K562 (cell line): ENCODE data around the gene PYDC2. TPM values are rescaled to one million over a fixed set of nuclear protein-coding genes. Genes with fewer than 3 reads are reported as not detected.

ENCODE experiments used
- ATAC-seq: fragments of 200-7000 bp; cut with Tn5 transposase; 3 replicates; pipeline ENCODE4 v1.9.1; 2020; ENCODE audit warnings: moderate library complexity
- BruUV-seq: library from RNA; stranded (reverse); fragments of 400-500 nt; replicated peaks from 2 replicates; lab custom pipeline; 2021; lab: Mats Ljungman, UMichigan
- CTCF ChIA-PET: fragments of 300-600 bp; formaldehyde crosslinking; extraction: SDS; loops from one replicate; lab custom pipeline; 2021; ENCODE audit warnings: low intra/inter-chr PET ratio; lab: Yijun Ruan, JAX
- POLR2A ChIA-PET: fragments of 300-600, 350-650 bp; sonication (Branson Sonifier 250); formaldehyde crosslinking; extraction: SDS; loops from one replicate; lab custom pipeline; 2021; ENCODE audit warnings: antibody characterized with exemption, inconsistent platforms; lab: Yijun Ruan, JAX
- DNase-seq, 4 experiments: peaks; one replicate each; pipeline versions ENCODE4 v3.0.0 to v3.0.0-alpha.2; 2011 to 2018; ENCODE audit warnings: low spot score in 3 of 4, mixed read lengths in 3 of 4; ENCODE audit errors: extremely low read depth in 1 of 4
- FAIRE-seq: peaks from 2 replicates; lab custom pipeline; 2011; peaks lifted over from hg19 to GRCh38; lab: Jason Lieb, UNC
- H2AFZ ChIP-seq: 2 replicates; pipeline ENCODE4 v1.6.0; 2011; ENCODE audit warnings: low read depth, low read length, control low read depth, inconsistent platforms
- H3K27ac ChIP-seq: fragments of 200-600 bp; 3 replicates; pipeline ENCODE4 v1.8.0; 2011; ENCODE audit warnings: low read depth, mild to moderate bottlenecking, control low read depth, inconsistent platforms, low read length, moderate library complexity, mixed read lengths; ENCODE audit errors: extremely low read depth
- H3K27me3 ChIP-seq, 2 experiments: fragments of 300-600 bp in 1 of 2; 2 replicates in 1 of 2; 3 replicates in 1 of 2; pipeline versions ENCODE4 v1.6.0 to v1.8.0; 2011; ENCODE audit warnings: inconsistent platforms in 2 of 2, low read length in 2 of 2, mild to moderate bottlenecking in 1 of 2, mixed read lengths in 1 of 2, moderate library complexity in 1 of 2; ENCODE audit not compliant: control insufficient read depth in 2 of 2, insufficient read depth in 2 of 2
- H3K36me3 ChIP-seq: fragments of 300-600 bp; 3 replicates; pipeline ENCODE4 v1.8.0; 2011; ENCODE audit warnings: mild to moderate bottlenecking, low read length, inconsistent platforms; ENCODE audit not compliant: control insufficient read depth, insufficient read depth
- H3K4me1 ChIP-seq, 2 experiments: fragments of 200-600 bp in 1 of 2; replicated peaks in 1 of 2; 2 replicates in 1 of 2; 3 replicates in 1 of 2; pipeline versions ENCODE4 v1.5.1 to v1.8.0; 2011; ENCODE audit warnings: inconsistent platforms in 2 of 2, low read length in 2 of 2, mild to moderate bottlenecking in 1 of 2, mixed read lengths in 1 of 2, moderate library complexity in 1 of 2; ENCODE audit not compliant: control insufficient read depth in 2 of 2, insufficient read depth in 2 of 2
- H3K4me2 ChIP-seq: 2 replicates; pipeline ENCODE4 v1.6.1; 2011; ENCODE audit warnings: low read length, control low read depth, inconsistent platforms, mixed read lengths; ENCODE audit not compliant: insufficient read depth
- H3K4me3 ChIP-seq: fragments of 200-600 bp; sonication (generic), shearing (Covaris generic); 2 replicates; pipeline ENCODE4 v1.5.1; 2016; ENCODE audit warnings: control low read depth, inconsistent platforms
- H3K79me2 ChIP-seq: fragments of 200-600 bp; 3 replicates; pipeline ENCODE4 v1.8.0; 2011; ENCODE audit warnings: low read length, inconsistent platforms; ENCODE audit not compliant: control insufficient read depth, insufficient read depth
- H3K9ac ChIP-seq, 2 experiments: 2 replicates each; pipeline versions ENCODE4 v1.6.0 to v1.6.1; 2011; ENCODE audit warnings: low read depth in 2 of 2, low read length in 2 of 2, control low read depth in 1 of 2, inconsistent platforms in 1 of 2, mild to moderate bottlenecking in 1 of 2, mixed read lengths in 1 of 2; ENCODE audit not compliant: insufficient read depth in 1 of 2
- H3K9me1 ChIP-seq: one replicate; pipeline ENCODE4 v1.6.0; 2011; ENCODE audit warnings: inconsistent platforms, mild to moderate bottlenecking, low read length, moderate library complexity; ENCODE audit not compliant: control insufficient read depth, insufficient read depth
- H3K9me3 ChIP-seq: replicated peaks from 2 replicates; pipeline ENCODE4 v1.5.1; 2011; ENCODE audit warnings: low read depth, low read length, inconsistent platforms; ENCODE audit not compliant: control insufficient read depth, insufficient read depth
- H4K20me1 ChIP-seq: replicated peaks from 2 replicates; pipeline ENCODE4 v1.6.1; 2011; ENCODE audit warnings: low read length, inconsistent platforms, mixed read lengths; ENCODE audit not compliant: control insufficient read depth, insufficient read depth
- ADNP ChIP-seq: fragments of 200-800 bp; sonication (Bioruptor generic); IDR thresholded peaks from 2 replicates; pipeline ENCODE4 v1.6.1; 2016; ENCODE audit warnings: missing genetic modification characterization, missing compliant biosample characterization
- ATF4 ChIP-seq: fragments of 450-650 bp; formaldehyde crosslinking; IDR thresholded peaks from 2 replicates; pipeline ENCODE4 v1.4.0; 2022; ENCODE audit warnings: mild to moderate bottlenecking, moderate library complexity
- C11orf30 ChIP-seq: fragments of 450-650 bp; IDR thresholded peaks from 2 replicates; pipeline ENCODE4 v1.6.1; 2016; ENCODE audit warnings: low read depth, mild to moderate bottlenecking
- CREB1 ChIP-seq, 2 experiments: sonication (generic) in 1 of 2; formaldehyde crosslinking in 1 of 2; IDR thresholded peaks; 2 replicates each; pipeline versions ENCODE4 v1.6.1 to v1.8.0; 2012 to 2022; ENCODE audit warnings: inconsistent platforms in 1 of 2, mild to moderate bottlenecking in 1 of 2, missing genetic modification reagents in 1 of 2, moderate library complexity in 1 of 2
- CREB3 ChIP-seq: fragments of 450-650 bp; conservative IDR thresholded peaks from 2 replicates; pipeline ENCODE4 v1.6.1; 2016; ENCODE audit warnings: missing genetic modification characterization, low read depth, mild to moderate bottlenecking, missing compliant biosample characterization, moderate library complexity
- GATAD2A ChIP-seq: fragments of 450-650 bp; IDR thresholded peaks from 2 replicates; pipeline ENCODE4 v1.6.1; 2017
- HDAC1 ChIP-seq, 2 experiments: fragments of 450-650 bp; IDR thresholded peaks; 2 replicates each; pipeline ENCODE4 v1.6.1; 2016 to 2017; ENCODE audit warnings: inconsistent platforms in 1 of 2, mild to moderate bottlenecking in 1 of 2, moderate library complexity in 1 of 2
- HNRNPUL1 ChIP-seq: fragments of 200-400 bp; formaldehyde crosslinking; IDR thresholded peaks from 2 replicates; pipeline ENCODE4 v1.6.1; 2017; ENCODE audit warnings: low read length
- ILK ChIP-seq: fragments of 450-650 bp; IDR thresholded peaks from 2 replicates; pipeline ENCODE4 v1.6.1; 2016; ENCODE audit warnings: missing genetic modification characterization, low read depth, mild to moderate bottlenecking, missing compliant biosample characterization, moderate library complexity, borderline replicate concordance
- JUNB ChIP-seq: fragments of 450-650 bp; formaldehyde crosslinking; conservative IDR thresholded peaks from 2 replicates; pipeline ENCODE4 v1.4.0; 2020; ENCODE audit warnings: mild to moderate bottlenecking
- NCOR1 ChIP-seq: fragments of 450-650 bp; IDR thresholded peaks from 2 replicates; pipeline ENCODE4 v1.6.1; 2016; ENCODE audit warnings: mild to moderate bottlenecking, moderate library complexity
- RBFOX2 ChIP-seq: fragments of 200-400 bp; formaldehyde crosslinking; IDR thresholded peaks from 2 replicates; pipeline ENCODE4 v1.6.1; 2017; ENCODE audit warnings: low read depth, mild to moderate bottlenecking, low read length, moderate library complexity
- RBM34 ChIP-seq: fragments of 200-400 bp; formaldehyde crosslinking; IDR thresholded peaks from 2 replicates; pipeline ENCODE4 v1.6.1; 2018; ENCODE audit warnings: low read length, borderline replicate concordance; ENCODE audit not compliant: insufficient read depth
- SIRT6 ChIP-seq: IDR thresholded peaks from one replicate; pipeline ENCODE4 v1.6.1; 2012; ENCODE audit warnings: low read depth, mild to moderate bottlenecking, control low read depth, inconsistent platforms, low read length, moderate library complexity
- TAF7 ChIP-seq: fragments of 450-650 bp; IDR thresholded peaks from 2 replicates; pipeline ENCODE4 v1.6.1; 2016; ENCODE audit warnings: missing genetic modification characterization, missing compliant biosample characterization
- TCFL5 ChIP-seq: fragments of 250-450 bp; sonication (Bioruptor Pico); conservative IDR thresholded peaks from 2 replicates; pipeline ENCODE4 v1.6.1; 2021; ENCODE audit warnings: mild to moderate bottlenecking, moderate library complexity, matching md5 sums
- TEAD2 ChIP-seq: fragments of 450-650 bp; IDR thresholded peaks from 2 replicates; pipeline ENCODE4 v1.6.1; 2016; ENCODE audit warnings: missing genetic modification characterization, control low read depth, missing compliant biosample characterization
- THAP12 ChIP-seq: fragments of 250-450 bp; sonication (Bioruptor Pico); IDR thresholded peaks from 2 replicates; pipeline ENCODE4 v1.9.0; 2021; ENCODE audit warnings: mild to moderate bottlenecking, inconsistent platforms
- TRIM28 ChIP-seq: fragments of 450-650 bp; IDR thresholded peaks from 2 replicates; pipeline ENCODE4 v1.6.1; 2017
- ZNF316 ChIP-seq: fragments of 450-650 bp; IDR thresholded peaks from 2 replicates; pipeline ENCODE4 v1.6.1; 2016
- WGBS: fragments of 100-300 bp; shearing (Covaris generic); methylation state at CpG from one replicate; pipeline ENCODE4 v1.1.6; 2016; ENCODE audit warnings: low coverage, mixed read lengths; ENCODE audit not compliant: insufficient coverage; ENCODE audit errors: missing lambda C conversion rate; 5-methylcytosine and 5-hydroxymethylcytosine counted together
- in situ Hi-C: fragments of 300-500 bp; cut with MboI; formaldehyde crosslinking; loops from 4 replicates; pipeline ENCODE4 v1.15.0; 2018; ENCODE audit warnings: inconsistent platforms, mixed read lengths
- intact Hi-C: fragments of 100-400 bp; cut with micrococcal nuclease; formaldehyde crosslinking; loops from 2 replicates; pipeline ENCODE4 v1.14.2; 2022
- polyA plus RNA-seq, 8 experiments: library from polyadenylated mRNA; depleted of rRNA in 4 of 8; stranded (reverse) in 5 of 8; unstranded in 3 of 8; fragments of >200 nt; fragmentation: Nextera tagmentation in 2 of 8; fragmentation: Illumina TruSeq in 1 of 8; extraction: Ambion mirVana in 2 of 8; extraction: Trizol in 1 of 8; gene quantifications; 2 replicates each; pipeline versions ENCODE4 v1.2.1 to v1.2.3, GENCODE V29; 2011 to 2014; ENCODE audit warnings: inconsistent platforms in 1 of 8, missing spikeins in 1 of 8
- total RNA-seq, 7 experiments: library from RNA; depleted of rRNA in 6 of 7; stranded (reverse); fragments of >200 nt in 6 of 7; fragmentation: Illumina TruSeq in 2 of 7; extraction: Trizol in 2 of 7; gene quantifications; 2 replicates each; pipeline versions ENCODE4 v1.2.1 to v1.2.3, GENCODE V29; 2011 to 2021; ENCODE audit warnings: low replicate concordance in 1 of 7

Gene PYDC2
- total and polyA plus RNA-seq, 9 of the 15 experiments (the other 6 are each of a cell fraction or from before 2014, with no cell fraction given), result 4.0 to 7.6 (median 5.1) TPM; not detected in 5

- Histone ChIP-seq H3K4me1 (no peaks in the 10 kb centered on the region), H3K9me3 (no peaks in the 10 kb centered on the region), H3K27ac (no peak overlapping the region), H3K27me3 (no peaks in the 10 kb centered on the region), H4K20me1 (no peaks in the 10 kb centered on the region), H3K4me3 (no peak overlapping the region), H3K79me2 (no peaks in the 10 kb centered on the region), H3K9me1 (no peaks in the 10 kb centered on the region), H2AFZ (no peak overlapping the region; the same call in 1 of the 2 replicates), H3K4me2 (no peak overlapping the region), H3K36me3 (no peaks in the 10 kb centered on the region)
- ATAC-seq, result no peak
- intact Hi-C loops, result loop anchor here (5.0 to 10.0 kb wide), 3 partner anchors 297 to 772 kb away; no protein-coding TSS in a partner anchor
- no TSS peak for BruUV-seq
- DNase-seq, result no peak
- FAIRE-seq, result no peak
- CTCF ChIA-PET, result no interaction called here
- 25% methylated on average over 9 of the region's 9 CpGs for WGBS
- POLR2A ChIA-PET, result no interaction called here
- TF ChIP-seq HNRNPUL1 (no peak), TRIM28 (no peak), RBFOX2 (no peak), THAP12 (CRISPR knock-in tag) (no peak), RBM34 (no peak), CREB3 (tag) (no peak), TCFL5 (CRISPR knock-in tag) (no peak), TEAD2 (tag) (no peak), ZNF316 (no peak), CREB1 (IDR thresholded peaks at IDR 0.05) (no peak), CREB1 (CRISPR knock-in tag; IDR thresholded peaks at IDR 0.05) (no peak), NCOR1 (no peak), JUNB (no peak), C11orf30 (no peak), SIRT6 (no peak), ATF4 (no peak), GATAD2A (no peak), ILK (tag) (no peak), HDAC1 (IDR thresholded peaks at IDR 0.05) (no peak), TAF7 (tag) (no peak), ADNP (tag) (no peak)
- TF ChIP-seq, all 486 proteins: peak for 0
- in situ Hi-C loops, result loop anchor here (10.0 kb wide), 1 partner anchor 1029 kb away; no protein-coding TSS in a partner anchor
- H3K9ac ChIP-seq, result no peak overlapping the region
Observed at GRCh38 chr3:191415566-191415965, 45.4 kb upstream of the PYDC2 start.
